OCI-LY3 (cell line): ENCODE measurements around the gene P4HA1.

ENCODE experiments used
- H2AFZ ChIP-seq: fragments of 200-600, 300-600 bp; shearing (Covaris generic); 2 replicates; pipeline ENCODE4 v1.6.0; 2014; ENCODE audit warnings: antibody characterized with exemption, low read depth, low read length
- H3K27ac ChIP-seq: fragments of 200-600, 300-600 bp; sonication (generic); 2 replicates; pipeline ENCODE4 v1.5.1; 2014; ENCODE audit warnings: mild to moderate bottlenecking, low read length, moderate library complexity, mixed read lengths
- H3K27me3 ChIP-seq: fragments of 200-600, 300-600 bp; sonication (generic); 2 replicates; pipeline ENCODE4 v1.6.1; 2014; ENCODE audit warnings: low read depth, low read length, mixed read lengths
- H3K36me3 ChIP-seq: fragments of 200-600, 300-600 bp; sonication (generic); replicated peaks from 2 replicates; pipeline ENCODE3; 2014; ENCODE audit warnings: low read depth, low read length, mixed read lengths
- H3K4me1 ChIP-seq: fragments of 300-600, 200-600 bp; sonication (generic); 2 replicates; pipeline ENCODE4 v1.6.1; 2014; ENCODE audit warnings: low read length, mixed read lengths
- H3K4me2 ChIP-seq: fragments of 200-600, 300-600 bp; sonication (generic); 2 replicates; pipeline ENCODE4 v1.6.1; 2014; ENCODE audit warnings: low read length, mixed read lengths
- H3K4me3 ChIP-seq: fragments of 300-600, 200-600 bp; sonication (generic); 2 replicates; pipeline ENCODE4 v1.5.1; 2014; ENCODE audit warnings: antibody characterized with exemption, mild to moderate bottlenecking, low read length, moderate library complexity
- H3K79me2 ChIP-seq: fragments of 300-600, 200-600 bp; shearing (Covaris generic); 2 replicates; pipeline ENCODE4 v1.6.1; 2014; ENCODE audit warnings: mild to moderate bottlenecking, low read length, mixed read lengths
- H3K9ac ChIP-seq: fragments of 300-600, 200-600 bp; shearing (Covaris generic); 2 replicates; pipeline ENCODE4 v1.6.0; 2014; ENCODE audit warnings: mild to moderate bottlenecking, low read length, moderate library complexity
- H3K9me3 ChIP-seq: fragments of 200-600, 300-600 bp; shearing (Covaris generic); 2 replicates; pipeline ENCODE4 v1.6.1; 2014; ENCODE audit warnings: low read length, mixed read lengths; ENCODE audit not compliant: insufficient read depth
- H4K20me1 ChIP-seq: fragments of 200-600, 300-600 bp; sonication (generic); 2 replicates; pipeline ENCODE4 v1.6.1; 2016; ENCODE audit warnings: low read length, mixed read lengths; ENCODE audit not compliant: insufficient read depth
- CTCF ChIP-seq: fragments of 200-600, 300-600 bp; sonication (generic); IDR thresholded peaks from 2 replicates; pipeline ENCODE4 v1.5.1; 2014; ENCODE audit warnings: antibody characterized with exemption, low read length, low read depth
- EZH2phosphoT487 ChIP-seq: fragments of 200-600 bp; shearing (Covaris generic); IDR thresholded peaks from 2 replicates; pipeline ENCODE4 v1.6.1; 2018; ENCODE audit warnings: antibody characterized with exemption, mixed run types, low read depth

P4HA1 gene

GRCh38 chr10:73134727-73135126, 38.1 kb upstream of the P4HA1 start:
- Histone ChIP-seq H3K79me2 (no peaks in the 10 kb centered on the region), H2AFZ (no peak overlapping the region), H3K27ac (no peak overlapping the region), H4K20me1 (no peaks in the 10 kb centered on the region), H3K4me1 (peaks cover 5% of the 10 kb centered on the region; the same call in 1 of the 2 replicates), H3K9ac (no peak overlapping the region), H3K9me3 (no peaks in the 10 kb centered on the region), H3K4me3 (no peak overlapping the region), H3K4me2 (no peak overlapping the region), H3K27me3 (no peaks in the 10 kb centered on the region), H3K36me3 (peaks cover 28% of the 10 kb centered on the region)
- TF ChIP-seq EZH2phosphoT487 (no peak), CTCF (no peak)

GRCh38 chr10:73131913-73132686, 35.4 kb upstream of the P4HA1 start:
- Histone ChIP-seq H3K36me3 (peaks cover 15% of the 10 kb centered on the region), H3K4me3 (no peak overlapping the region), H3K27ac (no peak overlapping the region), H3K27me3 (no peaks in the 10 kb centered on the region), H3K79me2 (no peaks in the 10 kb centered on the region), H3K9me3 (no peaks in the 10 kb centered on the region), H3K9ac (no peak overlapping the region), H3K4me2 (no peak overlapping the region), H2AFZ (no peak overlapping the region), H4K20me1 (no peaks in the 10 kb centered on the region), H3K4me1 (no peaks in the 10 kb centered on the region)
- TF ChIP-seq EZH2phosphoT487 (no peak), CTCF (no peak)

DNA sequence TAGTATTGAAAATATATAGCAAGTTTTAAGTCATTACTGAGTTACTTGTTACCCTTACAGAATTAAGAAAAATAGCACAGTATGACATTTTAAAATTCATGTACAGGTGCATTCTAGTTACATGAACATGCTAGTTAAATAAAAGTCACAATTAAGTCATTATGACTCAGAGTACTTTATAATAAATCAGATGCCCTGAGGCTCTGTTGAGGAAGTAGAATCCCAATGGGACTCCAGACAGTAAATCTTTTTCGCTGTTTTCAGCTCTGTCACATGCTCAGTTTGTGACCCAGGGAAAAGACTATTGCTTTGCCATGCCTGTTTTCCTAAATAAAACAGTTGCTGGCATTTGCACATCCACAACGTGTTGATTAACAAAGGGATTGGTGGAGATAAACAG, 34.6 kb upstream of the P4HA1 start:
- Histone ChIP-seq H3K4me3 (no peak overlapping the region), H4K20me1 (no peaks in the 10 kb centered on the region), H2AFZ (no peak overlapping the region), H3K36me3 (peaks cover 12% of the 10 kb centered on the region), H3K9me3 (no peaks in the 10 kb centered on the region), H3K27me3 (no peaks in the 10 kb centered on the region), H3K4me2 (no peak overlapping the region), H3K9ac (no peak overlapping the region), H3K27ac (no peak overlapping the region), H3K79me2 (no peaks in the 10 kb centered on the region), H3K4me1 (no peaks in the 10 kb centered on the region)
- TF ChIP-seq EZH2phosphoT487 (no peak), CTCF (no peak)

GRCh38 chr10:73126343-73126742, 29.7 kb upstream of the P4HA1 start:
- Histone ChIP-seq H3K9me3 (no peaks in the 10 kb centered on the region), H3K27me3 (no peaks in the 10 kb centered on the region), H3K4me3 (no peak overlapping the region), H3K4me1 (peaks cover 9% of the 10 kb centered on the region), H4K20me1 (no peaks in the 10 kb centered on the region), H2AFZ (no peak overlapping the region), H3K9ac (no peak overlapping the region), H3K79me2 (no peaks in the 10 kb centered on the region), H3K4me2 (no peak overlapping the region), H3K36me3 (no peaks in the 10 kb centered on the region), H3K27ac (no peak overlapping the region)
- TF ChIP-seq CTCF: no peak
- no peak for TF ChIP-seq EZH2phosphoT487
